ENCODE data around the gene TMBIM4.

Gene TMBIM4

DNA sequence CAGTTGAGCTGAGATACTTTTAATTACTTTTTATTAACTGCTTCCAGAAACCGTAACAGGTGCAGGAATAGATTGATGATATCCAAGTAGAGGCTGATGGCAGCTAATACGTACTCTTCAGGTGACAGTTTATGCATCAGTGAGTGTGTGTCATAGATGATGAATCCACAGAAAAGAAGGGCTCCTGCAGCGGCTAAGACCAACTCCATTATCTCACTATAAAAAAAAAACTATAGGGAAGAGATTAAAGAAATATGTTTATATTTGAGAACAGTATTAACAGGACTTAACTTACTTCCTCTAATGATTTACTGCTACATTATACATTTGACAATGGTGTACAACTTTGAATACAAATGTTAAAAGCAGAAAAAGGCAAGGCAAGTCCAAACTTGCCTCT, 31.9 kb downstream of the TMBIM4 start:
- no peak for DNase-seq

DNA sequence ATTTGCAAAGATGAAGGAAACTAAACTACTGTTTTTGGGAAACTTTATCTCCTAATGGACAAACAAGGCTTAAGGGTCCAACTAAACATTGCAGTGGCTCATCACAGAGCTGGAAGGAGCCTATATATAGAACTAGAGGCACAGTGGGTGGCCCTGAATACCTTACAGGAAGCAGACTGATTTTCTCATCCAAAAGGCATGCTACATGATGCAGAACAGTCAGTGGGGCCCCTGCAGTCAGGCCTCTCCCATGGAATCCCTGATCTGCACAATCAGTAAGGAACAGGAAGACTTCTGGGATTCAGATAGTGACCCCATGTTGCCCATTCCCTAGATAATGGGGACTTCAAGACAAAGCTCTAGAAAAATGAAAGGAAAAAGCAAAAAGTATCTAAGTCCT, 37.4 kb downstream of the TMBIM4 start:
- no peak for DNase-seq

DNA sequence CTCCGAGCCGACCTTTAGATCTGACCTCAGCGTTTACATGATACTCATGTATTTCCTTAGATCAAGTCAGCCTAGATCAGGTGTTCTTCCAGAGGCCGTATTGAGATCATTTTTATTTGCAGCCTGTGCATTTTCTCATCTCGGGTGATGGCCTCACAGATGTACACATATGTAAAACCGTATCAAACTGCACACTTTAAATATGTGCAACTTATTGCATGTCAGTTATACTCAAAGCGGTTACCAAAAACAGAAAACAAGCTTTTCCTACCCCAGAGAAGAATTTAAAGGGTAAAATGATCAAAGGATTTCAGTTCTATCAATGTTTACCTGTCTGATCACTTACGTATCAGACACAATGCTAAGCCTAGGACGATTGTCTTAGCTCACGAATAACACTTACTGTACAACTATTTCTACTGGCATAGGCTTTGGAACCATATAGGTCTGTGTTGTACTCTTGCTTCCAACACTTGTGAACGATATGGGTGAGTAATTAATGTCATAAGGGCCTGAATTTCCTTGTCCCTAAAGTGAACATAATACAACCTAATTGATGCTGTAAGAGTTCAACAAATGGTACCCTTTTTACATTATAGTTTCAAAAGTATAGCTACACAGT, 38.6 kb downstream of the TMBIM4 start:
- no peak for DNase-seq

DNA sequence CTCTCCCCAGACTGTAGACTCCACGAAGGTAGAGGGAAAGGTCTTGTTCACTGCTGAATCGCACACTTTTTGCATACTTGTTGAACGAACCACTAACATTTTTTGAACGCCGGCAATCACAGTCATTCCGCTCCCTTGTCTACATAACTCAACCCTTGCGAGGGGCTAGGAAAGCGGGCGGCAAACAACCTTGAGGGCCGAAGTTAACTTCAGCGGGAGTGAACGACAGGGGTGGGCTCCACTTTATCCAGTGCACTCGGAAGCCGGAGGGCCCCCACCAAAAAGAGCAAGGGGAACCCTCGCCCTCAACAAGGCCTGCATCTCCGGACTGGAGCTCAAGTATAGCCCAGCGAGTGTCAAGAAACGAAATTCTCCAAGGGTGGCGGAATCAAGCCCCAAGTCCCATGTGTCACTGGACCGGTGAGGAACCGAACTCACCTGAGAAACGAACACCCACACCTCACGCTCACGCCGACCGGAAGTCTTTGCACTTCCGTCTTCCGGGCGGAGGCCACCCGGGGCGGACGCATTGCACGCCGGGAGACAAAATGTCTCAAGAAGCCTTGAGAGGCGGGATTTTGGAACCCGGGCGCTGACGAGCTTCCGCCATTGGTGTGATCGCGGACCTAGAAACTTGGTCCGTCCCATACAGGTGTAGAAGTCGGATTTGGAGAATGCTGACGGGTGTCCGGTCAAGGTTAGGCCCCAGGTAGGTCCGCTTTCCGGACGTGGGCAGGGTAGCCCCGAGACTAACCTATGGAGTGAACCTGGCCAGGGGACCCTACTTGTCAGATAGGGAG, 39.3 kb downstream of the TMBIM4 start, which contains the start of gene LLPH:
LLPH (minus strand) TSS at position 484 of the 800 bp plus-strand sequence. CDS start 1,644 bp downstream, outside the sequence.
- DNase-seq = peak; percentile 54

GRCh38 chr12:66129934-66130266, 39.9 kb downstream of the TMBIM4 start:
- no peak for DNase-seq

DNA sequence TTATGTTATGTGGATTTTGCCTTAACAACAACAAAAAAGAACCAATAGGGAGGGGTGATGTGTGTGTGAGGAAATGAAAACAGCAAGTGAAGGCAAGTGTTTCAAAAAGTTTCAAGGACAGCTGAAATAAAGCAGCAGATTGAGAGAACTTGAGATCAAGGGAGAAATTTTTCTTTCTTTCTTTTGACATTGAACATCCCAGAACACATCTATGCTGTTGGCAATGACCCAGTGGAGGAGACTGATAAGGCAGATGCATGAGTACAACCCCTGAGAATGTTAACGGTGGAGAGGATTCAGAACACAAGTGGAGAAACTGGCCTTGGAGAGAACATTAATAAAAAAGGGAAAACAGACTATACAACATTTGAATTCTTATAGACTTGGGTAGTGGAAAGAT, 42.1 kb downstream of the TMBIM4 start:
- no peak for DNase-seq

GRCh38 chr12:66120477-66120876, 49.3 kb downstream of the TMBIM4 start:
- no peak for DNase-seq

- no peak for DNase-seq
These were observed 49.9 kb downstream of the TMBIM4 start for GRCh38 chr12:66119870-66120241.

- DNase-seq = no peak
These were observed 50.4 kb downstream of the TMBIM4 start for GRCh38 chr12:66119229-66119869.

DNA sequence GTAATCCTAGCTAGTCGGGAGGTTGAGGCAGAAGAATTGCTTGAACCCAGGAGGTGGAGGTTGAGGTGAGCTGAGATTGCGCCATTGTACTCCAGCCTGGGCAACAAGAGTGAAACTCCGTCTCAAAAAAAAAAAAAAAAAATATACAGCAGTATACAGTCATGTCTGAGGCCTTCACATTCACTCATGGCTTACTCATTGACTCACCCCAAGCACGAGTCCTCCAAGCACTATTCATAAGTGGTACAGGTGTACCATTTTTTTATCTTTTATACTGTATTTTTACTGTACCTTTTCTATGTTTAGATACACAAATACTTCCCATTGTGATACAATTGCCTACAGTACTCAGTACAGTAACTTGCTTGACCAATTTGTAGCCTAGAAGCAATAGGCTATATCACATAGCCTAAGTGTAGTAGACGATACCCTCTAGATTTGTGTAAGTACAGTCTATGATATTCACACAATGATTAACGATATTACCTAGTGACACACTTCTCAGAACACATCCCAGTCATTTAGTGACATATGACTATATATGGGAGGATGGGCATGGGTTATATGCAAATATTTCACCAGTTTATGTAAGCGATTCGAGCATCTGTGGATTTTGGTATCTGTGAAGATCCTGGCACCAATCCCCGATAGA, 51.4 kb downstream of the TMBIM4 start:
- DNase-seq = no peak

GRCh38 chr12:66117242-66117641, 52.6 kb downstream of the TMBIM4 start:
- DNase-seq = no peak

GRCh38 chr12:66115071-66115600, 54.7 kb downstream of the TMBIM4 start:
- DNase-seq = no peak

DNA sequence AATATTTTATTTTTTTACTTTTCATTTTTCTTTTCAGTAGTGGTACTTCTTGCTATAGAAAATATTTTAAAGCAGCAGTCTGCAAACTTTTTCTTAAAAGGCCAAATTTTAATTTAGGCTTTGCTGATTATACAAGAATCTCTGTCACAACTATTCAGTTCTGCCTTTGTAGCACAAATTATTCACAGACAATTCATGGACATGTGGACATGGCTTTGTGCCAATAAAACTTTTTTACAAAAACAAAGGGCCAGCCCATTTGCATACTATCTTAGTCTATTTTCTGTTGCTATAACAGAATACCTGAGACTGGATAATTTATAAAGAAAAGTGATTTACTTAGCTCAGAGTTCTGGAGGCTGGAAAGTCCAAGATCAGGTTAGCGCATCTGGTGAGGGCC, 56.3 kb downstream of the TMBIM4 start:
- no peak for DNase-seq

- DNase-seq = no peak
These were observed 58.2 kb downstream of the TMBIM4 start for GRCh38 chr12:66111605-66112004.

GRCh38 chr12:66109056-66109455, 60.7 kb downstream of the TMBIM4 start:
- no peak for DNase-seq

GRCh38 chr12:66108386-66108785, 61.4 kb downstream of the TMBIM4 start:
- DNase-seq = no peak

GRCh38 chr12:66107451-66107915, 62.3 kb downstream of the TMBIM4 start:
- DNase-seq = peak; percentile 73

DNA sequence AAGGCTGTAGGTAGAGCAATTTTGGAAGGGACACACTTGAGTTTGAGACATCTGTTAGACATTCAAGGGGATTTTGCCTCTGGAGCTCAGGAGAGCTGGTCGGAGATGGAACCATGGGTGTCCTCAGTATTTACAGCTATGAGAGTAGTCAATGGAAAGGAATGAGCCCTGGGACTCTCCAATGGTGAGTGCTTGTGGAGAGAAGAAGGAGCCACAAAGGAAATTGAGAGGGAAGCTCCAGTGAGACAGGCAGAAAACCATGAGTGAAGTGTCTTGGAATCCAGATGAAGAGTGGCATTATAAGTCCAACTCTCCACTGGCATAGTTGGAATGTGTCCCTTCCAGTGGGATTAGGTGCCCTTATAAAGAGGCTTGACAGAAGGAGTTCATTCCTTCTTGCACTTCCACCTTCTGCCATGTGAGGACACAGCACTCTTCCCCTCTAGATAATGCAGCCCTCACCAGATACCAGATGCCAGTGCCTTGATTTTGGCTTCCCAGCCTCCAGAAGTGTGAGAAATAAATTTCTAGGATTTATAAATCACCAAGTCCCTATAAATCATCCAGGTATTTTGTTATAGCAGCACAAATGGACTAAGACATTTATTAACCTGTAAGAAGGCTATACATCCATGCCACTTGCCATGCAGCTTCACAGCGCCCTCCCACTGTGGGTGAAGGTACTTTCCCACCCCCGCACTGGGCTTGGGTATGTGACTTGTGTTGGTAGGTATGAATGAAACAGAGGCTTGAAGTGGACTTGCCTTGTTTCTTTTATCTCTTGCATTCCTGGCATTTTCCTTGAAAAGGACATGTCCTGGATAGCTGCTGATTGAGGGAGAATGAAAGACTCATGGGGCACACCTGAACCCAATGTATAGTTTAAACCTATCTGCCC, 66.5 kb downstream of the TMBIM4 start:
- DNase-seq = no peak

DNA sequence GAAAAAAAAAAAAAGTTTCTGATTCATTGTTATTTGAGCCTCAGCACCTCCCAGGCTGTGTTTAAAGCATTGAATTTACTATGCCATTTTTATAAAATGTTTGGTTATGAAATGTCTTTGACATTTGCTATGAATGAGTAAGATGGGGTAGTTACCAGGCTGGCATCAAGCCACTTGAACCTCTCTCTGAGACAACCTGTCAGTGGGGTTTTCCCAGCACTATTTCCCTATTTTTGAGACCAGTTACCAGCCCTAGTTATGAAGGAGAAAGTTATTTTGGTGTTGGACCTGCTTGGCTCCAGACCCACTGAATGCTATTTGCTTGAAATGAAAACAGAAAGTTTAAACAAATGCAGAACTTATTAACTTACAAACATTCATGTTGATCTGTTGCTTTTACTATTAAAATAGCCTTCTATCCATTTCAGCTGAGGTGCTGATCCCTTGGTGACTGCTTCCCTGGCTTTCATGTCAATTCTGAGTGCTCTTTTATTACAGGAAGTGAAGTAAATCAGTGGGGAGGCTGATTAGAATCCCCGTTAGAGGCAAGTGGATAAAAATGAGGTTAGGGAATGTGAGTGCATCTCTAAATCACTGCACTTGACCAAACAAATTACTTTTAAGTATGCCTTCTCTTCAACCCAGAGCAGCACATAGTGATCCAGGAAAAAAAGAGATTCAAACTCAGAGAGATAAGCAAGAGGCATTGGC, 77.1 kb downstream of the TMBIM4 start:
- peak; percentile 12 for DNase-seq

DNA sequence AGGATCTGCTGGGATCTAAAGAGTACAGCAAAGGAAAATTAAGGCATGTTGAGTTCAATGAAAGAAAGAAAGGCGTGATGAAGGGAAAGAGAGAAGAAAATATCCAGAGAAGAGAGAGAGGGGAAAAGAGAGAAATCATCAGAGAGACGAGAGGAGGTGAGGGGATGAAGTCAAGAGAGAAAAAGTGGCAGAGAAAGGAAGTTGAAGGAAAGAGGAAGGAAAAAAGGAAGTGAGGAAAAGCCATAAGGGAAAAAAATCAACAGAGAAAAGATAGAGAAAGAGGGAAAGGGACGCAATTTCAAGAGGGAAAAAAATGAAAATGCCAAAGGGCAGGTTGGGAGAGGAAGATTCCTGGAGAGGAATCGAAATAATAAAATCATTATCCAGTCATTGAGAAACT, 79.6 kb downstream of the TMBIM4 start:
- DNase-seq = no peak

- peak; percentile 11 for DNase-seq
These were observed 82.3 kb downstream of the TMBIM4 start for GRCh38 chr12:66087365-66087943.

All from NCI-H2227 treated with DMSO at 0.1 percent for 48 hours (cell line).